HepG2 (cell line): ENCODE measurements around the gene VENTX. TPM values are rescaled to one million over a fixed set of nuclear protein-coding genes. Genes with fewer than 3 reads are reported as not detected.

Experiments used
- CENPX ChIP-seq: sonication (generic); formaldehyde crosslinking; IDR thresholded peaks from 2 replicates; pipeline ENCODE4 v1.9.0; 2021; ENCODE audit warnings: mild to moderate bottlenecking, missing genetic modification reagents, moderate library complexity
- JUND ChIP-seq: sonication (generic); formaldehyde crosslinking; IDR thresholded peaks from 2 replicates; pipeline ENCODE4 v1.8.0; 2022; ENCODE audit warnings: mild to moderate bottlenecking, missing genetic modification reagents
- NR2C2 ChIP-seq: sonication (generic); formaldehyde crosslinking; IDR thresholded peaks from 2 replicates; pipeline ENCODE4 v1.4.0; 2020; ENCODE audit warnings: missing genetic modification reagents, mild to moderate bottlenecking, moderate library complexity, borderline replicate concordance
- NRL ChIP-seq: sonication (generic); formaldehyde crosslinking; IDR thresholded peaks from 2 replicates; pipeline ENCODE4 v1.5.0; 2020; ENCODE audit warnings: missing genetic modification reagents, mild to moderate bottlenecking, moderate library complexity, borderline replicate concordance
- PAX8 ChIP-seq: sonication (generic); formaldehyde crosslinking; IDR thresholded peaks from 2 replicates; pipeline ENCODE4 v1.8.0; 2022; ENCODE audit warnings: mild to moderate bottlenecking, missing genetic modification reagents, borderline replicate concordance
- POGK ChIP-seq: sonication (generic); formaldehyde crosslinking; conservative IDR thresholded peaks from 2 replicates; pipeline ENCODE4 v1.8.0; 2022; ENCODE audit warnings: mild to moderate bottlenecking, moderate library complexity, missing genetic modification reagents
- SMAD3 ChIP-seq: sonication (generic); formaldehyde crosslinking; IDR thresholded peaks from 2 replicates; pipeline ENCODE4 v1.4.0; 2020; ENCODE audit warnings: missing genetic modification reagents
- TFE3 ChIP-seq: IDR thresholded peaks from 2 replicates; pipeline ENCODE4 v1.6.1; 2016
- ZFP90 ChIP-seq: sonication (generic); formaldehyde crosslinking; IDR thresholded peaks from 2 replicates; pipeline ENCODE4 v1.8.0; 2022; ENCODE audit warnings: missing genetic modification reagents, mild to moderate bottlenecking, inconsistent platforms, borderline replicate concordance
- ZNF138 ChIP-seq: sonication (generic); formaldehyde crosslinking; IDR thresholded peaks from 2 replicates; pipeline ENCODE4 v1.5.0; 2020; ENCODE audit warnings: mild to moderate bottlenecking, low read depth, missing genetic modification reagents
- ZNF768 ChIP-seq: sonication (generic); formaldehyde crosslinking; IDR thresholded peaks from 2 replicates; pipeline ENCODE4 v1.4.0; 2020; ENCODE audit warnings: missing genetic modification reagents
- ZXDC ChIP-seq: sonication (generic); formaldehyde crosslinking; IDR thresholded peaks from 2 replicates; pipeline ENCODE4 v1.5.0; 2020; ENCODE audit warnings: mild to moderate bottlenecking, missing genetic modification reagents
- polyA plus RNA-seq, 8 experiments: library from polyadenylated mRNA; depleted of rRNA in 3 of 8; stranded (reverse) in 7 of 8; unstranded in 1 of 8; fragments of >200 nt; fragmentation: Illumina TruSeq in 4 of 8; extraction: Trizol in 4 of 8; gene quantifications; 2 replicates each; pipeline versions ENCODE4 v1.2.1 to v1.2.3, GENCODE V29; 2011 to 2016; ENCODE audit warnings: low read depth in 4 of 8, missing spikeins in 1 of 8, mixed read lengths in 1 of 8; ENCODE audit not compliant: insufficient read depth in 1 of 8
- total RNA-seq, 5 experiments: library from RNA; depleted of rRNA; stranded (reverse); fragments of >200 nt; fragmentation: Illumina TruSeq; extraction: Trizol; gene quantifications; 2 replicates each; pipeline ENCODE4 v1.2.3, GENCODE V29; 2016; ENCODE audit warnings: low read depth in 1 of 5

The VENTX gene
- total and polyA plus RNA-seq, 2 of the 13 experiments (the other 11 are each of a cell fraction or from before 2014, with no cell fraction given), result not detected

GRCh38 chr10:133267293-133267692 is 29.6 kb downstream of the VENTX start (continued):
- TF ChIP-seq ZNF138 (CRISPR knock-in tag) (no peak), CENPX (no peak), SMAD3 (CRISPR knock-in tag) (no peak), JUND (CRISPR knock-in tag) (no peak), ZNF768 (no peak), TFE3 (CRISPR knock-in tag) (no peak), PAX8 (no peak), ZXDC (CRISPR knock-in tag) (no peak), NR2C2 (CRISPR knock-in tag) (no peak), POGK (CRISPR knock-in tag) (no peak), NRL (CRISPR knock-in tag) (no peak), ZFP90 (CRISPR knock-in tag) (no peak)
